ENCODE data around the gene PRDX5. TPM values are rescaled to one million over a fixed set of nuclear protein-coding genes. Genes with fewer than 3 reads are reported as not detected.
A peak's percentile ranks its signal among the peaks of the same experiment; 100 is the strongest.

Gene PRDX5
- total and polyA plus RNA-seq, 2 experiments from 2014 or later = 212 to 312 TPM

GRCh38 chr11:64371201-64371600 is 53.3 kb downstream of the PRDX5 start:
- Histone ChIP-seq H2AFZ (no peak overlapping the region), H3K27ac (ENCODE audit: low read depth) (no peak overlapping the region), H3K4me1 (ENCODE audit: insufficient read depth) (peaks cover 25% of the 10 kb centered on the region), H4K20me1 (replicated peaks; ENCODE audit: insufficient read depth) (no peaks in the 10 kb centered on the region), H3K4me3 (no peak overlapping the region), H3K79me2 (replicated peaks; ENCODE audit: insufficient read depth) (no peaks in the 10 kb centered on the region), H3K27me3 (ENCODE audit: insufficient read depth) (no peaks in the 10 kb centered on the region), H3F3A (replicated peaks; ENCODE audit: low read depth) (peaks cover 21% of the 10 kb centered on the region), H3K36me3 (ENCODE audit: insufficient read depth) (no peaks in the 10 kb centered on the region), H3K9me2 (ENCODE audit: insufficient read depth) (no peaks in the 10 kb centered on the region), H3K4me2 (peak overlapping the region; percentile 48; the same call in 1 of the 2 replicates)
- H3K27me3 Mint-ChIP-seq (ENCODE audit: insufficient read depth, low read depth, poor library complexity) = peaks cover 21% of the 10 kb centered on the region
- H3K4me3 Mint-ChIP-seq = no peak overlapping the region
- TF ChIP-seq JUNB (IDR thresholded peaks at IDR 0.05; ENCODE audit: unreplicated experiment) = no peak
- TF ChIP-seq EZH2phosphoT487 (IDR thresholded peaks at IDR 0.05; ENCODE audit: unreplicated experiment) = no peak
- no peak for TF ChIP-seq CREB1 (CRISPR knock-in tag; IDR thresholded peaks at IDR 0.05; ENCODE audit: low read depth)
- TF ChIP-seq EZH2 (IDR thresholded peaks at IDR 0.05; ENCODE audit: low read depth, unreplicated experiment) = no peak
- no peak for TF ChIP-seq STAT1 (IDR thresholded peaks at IDR 0.05; ENCODE audit: unreplicated experiment)
- no peak for TF ChIP-seq POLR2AphosphoS5 (IDR thresholded peaks at IDR 0.05; ENCODE audit: low read depth)
- TF ChIP-seq, protein P1, sequence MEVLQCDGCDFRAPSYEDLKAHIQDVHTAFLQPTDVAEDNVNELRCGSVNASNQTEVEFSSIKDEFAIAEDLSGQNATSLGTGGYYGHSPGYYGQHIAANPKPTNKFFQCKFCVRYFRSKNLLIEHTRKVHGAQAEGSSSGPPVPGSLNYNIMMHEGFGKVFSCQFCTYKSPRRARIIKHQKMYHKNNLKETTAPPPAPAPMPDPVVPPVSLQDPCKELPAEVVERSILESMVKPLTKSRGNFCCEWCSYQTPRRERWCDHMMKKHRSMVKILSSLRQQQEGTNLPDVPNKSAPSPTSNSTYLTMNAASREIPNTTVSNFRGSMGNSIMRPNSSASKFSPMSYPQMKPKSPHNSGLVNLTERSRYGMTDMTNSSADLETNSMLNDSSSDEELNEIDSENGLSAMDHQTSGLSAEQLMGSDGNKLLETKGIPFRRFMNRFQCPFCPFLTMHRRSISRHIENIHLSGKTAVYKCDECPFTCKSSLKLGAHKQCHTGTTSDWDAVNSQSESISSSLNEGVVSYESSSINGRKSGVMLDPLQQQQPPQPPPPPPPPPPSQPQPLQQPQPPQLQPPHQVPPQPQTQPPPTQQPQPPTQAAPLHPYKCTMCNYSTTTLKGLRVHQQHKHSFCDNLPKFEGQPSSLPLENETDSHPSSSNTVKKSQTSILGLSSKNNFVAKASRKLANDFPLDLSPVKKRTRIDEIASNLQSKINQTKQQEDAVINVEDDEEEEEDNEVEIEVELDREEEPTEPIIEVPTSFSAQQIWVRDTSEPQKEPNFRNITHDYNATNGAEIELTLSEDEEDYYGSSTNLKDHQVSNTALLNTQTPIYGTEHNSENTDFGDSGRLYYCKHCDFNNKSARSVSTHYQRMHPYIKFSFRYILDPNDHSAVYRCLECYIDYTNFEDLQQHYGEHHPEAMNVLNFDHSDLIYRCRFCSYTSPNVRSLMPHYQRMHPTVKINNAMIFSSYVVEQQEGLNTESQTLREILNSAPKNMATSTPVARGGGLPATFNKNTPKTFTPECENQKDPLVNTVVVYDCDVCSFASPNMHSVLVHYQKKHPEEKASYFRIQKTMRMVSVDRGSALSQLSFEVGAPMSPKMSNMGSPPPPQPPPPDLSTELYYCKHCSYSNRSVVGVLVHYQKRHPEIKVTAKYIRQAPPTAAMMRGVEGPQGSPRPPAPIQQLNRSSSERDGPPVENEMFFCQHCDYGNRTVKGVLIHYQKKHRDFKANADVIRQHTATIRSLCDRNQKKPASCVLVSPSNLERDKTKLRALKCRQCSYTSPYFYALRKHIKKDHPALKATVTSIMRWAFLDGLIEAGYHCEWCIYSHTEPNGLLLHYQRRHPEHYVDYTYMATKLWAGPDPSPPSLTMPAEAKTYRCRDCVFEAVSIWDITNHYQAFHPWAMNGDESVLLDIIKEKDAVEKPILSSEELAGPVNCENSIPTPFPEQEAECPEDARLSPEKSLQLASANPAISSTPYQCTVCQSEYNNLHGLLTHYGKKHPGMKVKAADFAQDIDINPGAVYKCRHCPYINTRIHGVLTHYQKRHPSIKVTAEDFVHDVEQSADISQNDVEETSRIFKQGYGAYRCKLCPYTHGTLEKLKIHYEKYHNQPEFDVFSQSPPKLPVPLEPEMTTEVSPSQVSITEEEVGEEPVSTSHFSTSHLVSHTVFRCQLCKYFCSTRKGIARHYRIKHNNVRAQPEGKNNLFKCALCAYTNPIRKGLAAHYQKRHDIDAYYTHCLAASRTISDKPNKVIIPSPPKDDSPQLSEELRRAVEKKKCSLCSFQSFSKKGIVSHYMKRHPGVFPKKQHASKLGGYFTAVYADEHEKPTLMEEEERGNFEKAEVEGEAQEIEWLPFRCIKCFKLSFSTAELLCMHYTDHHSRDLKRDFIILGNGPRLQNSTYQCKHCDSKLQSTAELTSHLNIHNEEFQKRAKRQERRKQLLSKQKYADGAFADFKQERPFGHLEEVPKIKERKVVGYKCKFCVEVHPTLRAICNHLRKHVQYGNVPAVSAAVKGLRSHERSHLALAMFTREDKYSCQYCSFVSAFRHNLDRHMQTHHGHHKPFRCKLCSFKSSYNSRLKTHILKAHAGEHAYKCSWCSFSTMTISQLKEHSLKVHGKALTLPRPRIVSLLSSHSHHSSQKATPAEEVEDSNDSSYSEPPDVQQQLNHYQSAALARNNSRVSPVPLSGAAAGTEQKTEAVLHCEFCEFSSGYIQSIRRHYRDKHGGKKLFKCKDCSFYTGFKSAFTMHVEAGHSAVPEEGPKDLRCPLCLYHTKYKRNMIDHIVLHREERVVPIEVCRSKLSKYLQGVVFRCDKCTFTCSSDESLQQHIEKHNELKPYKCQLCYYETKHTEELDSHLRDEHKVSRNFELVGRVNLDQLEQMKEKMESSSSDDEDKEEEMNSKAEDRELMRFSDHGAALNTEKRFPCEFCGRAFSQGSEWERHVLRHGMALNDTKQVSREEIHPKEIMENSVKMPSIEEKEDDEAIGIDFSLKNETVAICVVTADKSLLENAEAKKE (CRISPR knock-in tag; IDR thresholded peaks at IDR 0.05) = no peak
- TF ChIP-seq ETS1 (IDR thresholded peaks at IDR 0.05) = no peak
- TF ChIP-seq ZNF331 (CRISPR knock-in tag; IDR thresholded peaks at IDR 0.05; ENCODE audit: low read depth) = no peak
- TF ChIP-seq NANOG (IDR thresholded peaks at IDR 0.05; ENCODE audit: borderline replicate concordance) = no peak
- TF ChIP-seq ZNF114 (CRISPR knock-in tag; IDR thresholded peaks at IDR 0.05) = no peak
- TF ChIP-seq, protein P2, sequence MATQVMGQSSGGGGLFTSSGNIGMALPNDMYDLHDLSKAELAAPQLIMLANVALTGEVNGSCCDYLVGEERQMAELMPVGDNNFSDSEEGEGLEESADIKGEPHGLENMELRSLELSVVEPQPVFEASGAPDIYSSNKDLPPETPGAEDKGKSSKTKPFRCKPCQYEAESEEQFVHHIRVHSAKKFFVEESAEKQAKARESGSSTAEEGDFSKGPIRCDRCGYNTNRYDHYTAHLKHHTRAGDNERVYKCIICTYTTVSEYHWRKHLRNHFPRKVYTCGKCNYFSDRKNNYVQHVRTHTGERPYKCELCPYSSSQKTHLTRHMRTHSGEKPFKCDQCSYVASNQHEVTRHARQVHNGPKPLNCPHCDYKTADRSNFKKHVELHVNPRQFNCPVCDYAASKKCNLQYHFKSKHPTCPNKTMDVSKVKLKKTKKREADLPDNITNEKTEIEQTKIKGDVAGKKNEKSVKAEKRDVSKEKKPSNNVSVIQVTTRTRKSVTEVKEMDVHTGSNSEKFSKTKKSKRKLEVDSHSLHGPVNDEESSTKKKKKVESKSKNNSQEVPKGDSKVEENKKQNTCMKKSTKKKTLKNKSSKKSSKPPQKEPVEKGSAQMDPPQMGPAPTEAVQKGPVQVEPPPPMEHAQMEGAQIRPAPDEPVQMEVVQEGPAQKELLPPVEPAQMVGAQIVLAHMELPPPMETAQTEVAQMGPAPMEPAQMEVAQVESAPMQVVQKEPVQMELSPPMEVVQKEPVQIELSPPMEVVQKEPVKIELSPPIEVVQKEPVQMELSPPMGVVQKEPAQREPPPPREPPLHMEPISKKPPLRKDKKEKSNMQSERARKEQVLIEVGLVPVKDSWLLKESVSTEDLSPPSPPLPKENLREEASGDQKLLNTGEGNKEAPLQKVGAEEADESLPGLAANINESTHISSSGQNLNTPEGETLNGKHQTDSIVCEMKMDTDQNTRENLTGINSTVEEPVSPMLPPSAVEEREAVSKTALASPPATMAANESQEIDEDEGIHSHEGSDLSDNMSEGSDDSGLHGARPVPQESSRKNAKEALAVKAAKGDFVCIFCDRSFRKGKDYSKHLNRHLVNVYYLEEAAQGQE (IDR thresholded peaks at IDR 0.05; ENCODE audit: unreplicated experiment) = no peak
- TF ChIP-seq, protein P3, sequence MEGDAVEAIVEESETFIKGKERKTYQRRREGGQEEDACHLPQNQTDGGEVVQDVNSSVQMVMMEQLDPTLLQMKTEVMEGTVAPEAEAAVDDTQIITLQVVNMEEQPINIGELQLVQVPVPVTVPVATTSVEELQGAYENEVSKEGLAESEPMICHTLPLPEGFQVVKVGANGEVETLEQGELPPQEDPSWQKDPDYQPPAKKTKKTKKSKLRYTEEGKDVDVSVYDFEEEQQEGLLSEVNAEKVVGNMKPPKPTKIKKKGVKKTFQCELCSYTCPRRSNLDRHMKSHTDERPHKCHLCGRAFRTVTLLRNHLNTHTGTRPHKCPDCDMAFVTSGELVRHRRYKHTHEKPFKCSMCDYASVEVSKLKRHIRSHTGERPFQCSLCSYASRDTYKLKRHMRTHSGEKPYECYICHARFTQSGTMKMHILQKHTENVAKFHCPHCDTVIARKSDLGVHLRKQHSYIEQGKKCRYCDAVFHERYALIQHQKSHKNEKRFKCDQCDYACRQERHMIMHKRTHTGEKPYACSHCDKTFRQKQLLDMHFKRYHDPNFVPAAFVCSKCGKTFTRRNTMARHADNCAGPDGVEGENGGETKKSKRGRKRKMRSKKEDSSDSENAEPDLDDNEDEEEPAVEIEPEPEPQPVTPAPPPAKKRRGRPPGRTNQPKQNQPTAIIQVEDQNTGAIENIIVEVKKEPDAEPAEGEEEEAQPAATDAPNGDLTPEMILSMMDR (conservative IDR thresholded peaks at IDR 0.05; ENCODE audit: low read depth in 2 of 2) = no peak
- H3K4me1 Mint-ChIP-seq = peaks cover 12% of the 10 kb centered on the region; the same call in 2 of the 3 replicates
- no peaks in the 10 kb centered on the region; the same call in 2 of the 3 replicates for H3K9me3 Mint-ChIP-seq
- ATAC-seq = no peak; the same call in 2 of the 3 replicates
- no peak overlapping the region for H3K27ac Mint-ChIP-seq
- H3K36me3 Mint-ChIP-seq (ENCODE audit: low read depth) = peaks cover 15% of the 10 kb centered on the region
- DNase-seq (ENCODE audit: low spot score) = no peak
